Effector memory CD8-positive, alpha-beta T cell (primary cell): ENCODE results near the gene BICDL2.
A peak's percentile ranks its signal among the peaks of the same experiment; 100 is the strongest.

Experiments used
- ATAC-seq: fragments of 150-1000 bp; cut with Tn5 transposase; replicated peaks from 2 replicates; pipeline ENCODE4 v1.10.0; 2021; ENCODE audit warnings: mild to moderate bottlenecking, moderate library complexity
- DNase-seq, 3 experiments: peaks; one replicate each; pipeline ENCODE4 v3.0.0; 2021
- H3K27ac Mint-ChIP-seq, 2 donors: one replicate each; pipeline ENCODE4 v1.8.0; 2022; ENCODE audit warnings: mild to moderate bottlenecking in 2 of 2, mixed read lengths in 2 of 2, moderate library complexity in 2 of 2
- H3K27me3 Mint-ChIP-seq, 2 donors: one replicate each; pipeline ENCODE4 v1.8.0; 2022; ENCODE audit warnings: mixed read lengths in 2 of 2
- H3K36me3 Mint-ChIP-seq: one replicate; pipeline ENCODE4 v1.8.0; 2022; ENCODE audit warnings: mild to moderate bottlenecking, moderate library complexity, mixed read lengths; ENCODE audit not compliant: insufficient read depth
- H3K4me1 Mint-ChIP-seq, 2 donors: one replicate each; pipeline ENCODE4 v1.8.0; 2022; ENCODE audit warnings: low read depth in 2 of 2, mixed read lengths in 2 of 2
- H3K4me3 Mint-ChIP-seq, 2 donors: one replicate each; pipeline ENCODE4 v1.8.0; 2022; ENCODE audit warnings: mild to moderate bottlenecking in 2 of 2, mixed read lengths in 2 of 2, moderate library complexity in 2 of 2
- H3K9me3 Mint-ChIP-seq, 2 donors: one replicate each; pipeline ENCODE4 v1.8.0; 2022; ENCODE audit warnings: mixed read lengths in 2 of 2

BICDL2 gene

GRCh38 chr16:3013491-3013951, 23.2 kb downstream of the BICDL2 start:
- Mint-ChIP-seq H3K9me3 (no peaks in the 10 kb centered on the region), H3K36me3 (peaks cover 4% of the 10 kb centered on the region), H3K4me1 (peaks cover under 1 to 5% of the 10 kb centered on the region in 2 donors), H3K27ac (no peak overlapping the region), H3K4me3 (no peak overlapping the region), H3K27me3 (peaks cover 0 to 24% of the 10 kb centered on the region in 2 donors)
- DNase-seq (no peak), ATAC-seq (no peak)

- no peak within 1 kb of the TSS for H3K4me3 Mint-ChIP-seq
- DNase-seq: no peak
Measured at GRCh38 chr16:3012828-3013420, 23.8 kb downstream of the BICDL2 start, which contains the start of gene CLDN9. Gene CLDN9, plus strand, starts transcription at chr16:3012923. Its CDS starts 440 bp downstream, at chr16:3013363.

GRCh38 chr16:3012246-3012645, 24.5 kb downstream of the BICDL2 start:
- peaks cover 0 to 33% of the 10 kb centered on the region in 2 donors for H3K27me3 Mint-ChIP-seq
- H3K27ac Mint-ChIP-seq: no peak overlapping the region
- H3K36me3 Mint-ChIP-seq: peaks cover 4% of the 10 kb centered on the region
- H3K4me1 Mint-ChIP-seq: peaks cover 13 to 16% of the 10 kb centered on the region in 2 donors
- ATAC-seq (no peak), DNase-seq (no peak)
- no peak overlapping the region for H3K4me3 Mint-ChIP-seq
- H3K9me3 Mint-ChIP-seq: no peaks in the 10 kb centered on the region

More at GRCh38 chr16:3012828-3013420, 23.8 kb downstream of the BICDL2 start, which contains the start of gene CLDN9:
- peak; percentile 21 for ATAC-seq
- H3K9me3 Mint-ChIP-seq: no peaks in the 10 kb centered on the region
- H3K36me3 Mint-ChIP-seq: peaks cover 4% of the 10 kb centered on the region
- H3K4me1 Mint-ChIP-seq: peaks cover 6 to 9% of the 10 kb centered on the region in 2 donors
- H3K27me3 Mint-ChIP-seq: peaks cover 0 to 30% of the 10 kb centered on the region in 2 donors
- H3K27ac Mint-ChIP-seq: no peak within 1 kb of the TSS

DNA sequence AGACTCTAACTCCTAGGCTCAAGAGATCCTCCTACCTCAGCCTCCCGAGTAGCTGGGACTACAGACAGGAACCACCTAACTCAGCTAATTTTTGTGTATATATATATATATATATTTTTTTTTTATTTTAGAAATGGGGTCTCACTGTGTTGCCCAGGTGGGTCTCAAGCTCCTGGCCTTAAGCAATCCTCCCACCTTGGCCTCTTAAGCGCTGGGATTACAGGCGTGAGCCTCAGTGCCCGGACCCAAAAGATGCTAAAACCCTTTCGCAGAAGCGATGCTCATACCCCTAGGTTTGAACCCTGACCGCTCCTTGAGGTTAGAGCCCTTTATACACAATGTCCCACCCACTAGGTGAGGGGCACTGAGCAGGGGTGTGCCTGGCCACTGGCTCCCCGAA, 26.2 kb downstream of the BICDL2 start:
- DNase-seq (no peak), ATAC-seq (no peak)
- peaks cover 14 to 20% of the 10 kb centered on the region in 2 donors for H3K4me1 Mint-ChIP-seq
- H3K4me3 Mint-ChIP-seq: no peak overlapping the region
- H3K27ac Mint-ChIP-seq: no peak overlapping the region
- H3K27me3 Mint-ChIP-seq: peaks cover 0 to 42% of the 10 kb centered on the region in 2 donors
- H3K36me3 Mint-ChIP-seq: peaks cover 4% of the 10 kb centered on the region
- no peaks in the 10 kb centered on the region for H3K9me3 Mint-ChIP-seq

DNA sequence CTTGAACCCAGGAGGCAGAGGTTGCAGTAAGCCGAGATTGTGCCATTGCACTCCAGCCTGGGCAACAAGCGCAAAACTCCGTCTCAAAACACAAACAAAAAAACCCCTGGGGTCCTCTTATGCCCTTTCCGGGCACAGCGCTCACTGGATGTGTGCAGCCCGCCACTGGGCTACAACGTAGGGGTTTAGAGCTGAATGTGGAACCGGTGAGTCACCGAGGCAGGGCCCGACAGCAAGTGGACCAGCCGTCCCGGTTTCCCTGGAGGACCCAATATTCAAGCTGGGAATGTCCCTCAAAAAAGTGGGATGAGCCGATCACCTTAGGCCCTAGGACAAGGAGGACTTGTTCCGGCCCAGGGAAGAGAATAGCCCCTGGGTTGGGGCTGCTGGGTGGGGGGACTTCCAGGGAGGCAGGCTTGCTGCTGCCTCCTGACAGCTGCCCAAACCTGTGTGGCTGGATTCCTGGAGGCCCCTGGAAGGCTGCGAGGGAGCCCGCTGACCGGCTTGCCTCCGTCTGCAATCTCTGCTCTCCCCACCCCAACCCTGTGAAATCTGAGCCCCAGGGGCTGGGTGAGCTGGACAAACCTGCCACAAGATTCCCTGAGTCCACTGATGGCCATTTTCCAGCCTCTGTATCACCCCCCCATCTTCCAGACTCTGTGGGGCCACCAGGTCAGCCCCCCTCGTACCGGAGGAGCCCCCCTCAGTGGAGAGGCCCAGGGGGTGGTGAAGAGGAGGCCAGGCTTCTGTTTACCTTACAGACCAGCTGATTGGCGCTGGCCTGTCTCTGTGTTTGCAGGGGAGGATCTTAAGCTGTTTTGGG, 27.0 kb downstream of the BICDL2 start:
- no peak overlapping the region for H3K27ac Mint-ChIP-seq
- no peak for ATAC-seq

GRCh38 chr16:3008690-3009037, 28.1 kb downstream of the BICDL2 start:
- ATAC-seq (no peak), DNase-seq (no peak)
- Mint-ChIP-seq H3K27me3 (peaks cover 0 to 32% of the 10 kb centered on the region in 2 donors), H3K36me3 (peaks cover 3% of the 10 kb centered on the region), H3K4me1 (peaks cover 14 to 27% of the 10 kb centered on the region in 2 donors), H3K4me3 (peak overlapping the region; percentile 59 to 80), H3K9me3 (no peaks in the 10 kb centered on the region), H3K27ac (peak overlapping the region in 1 of 2 donors; percentile 55)

More for the DNA sequence above, 27.0 kb downstream of the BICDL2 start:
- DNase-seq: no peak
- Mint-ChIP-seq H3K36me3 (peaks cover 4% of the 10 kb centered on the region), H3K9me3 (no peaks in the 10 kb centered on the region), H3K4me3 (no peak overlapping the region), H3K27me3 (peaks cover 0 to 42% of the 10 kb centered on the region in 2 donors), H3K4me1 (peaks cover 14 to 23% of the 10 kb centered on the region in 2 donors)

DNA sequence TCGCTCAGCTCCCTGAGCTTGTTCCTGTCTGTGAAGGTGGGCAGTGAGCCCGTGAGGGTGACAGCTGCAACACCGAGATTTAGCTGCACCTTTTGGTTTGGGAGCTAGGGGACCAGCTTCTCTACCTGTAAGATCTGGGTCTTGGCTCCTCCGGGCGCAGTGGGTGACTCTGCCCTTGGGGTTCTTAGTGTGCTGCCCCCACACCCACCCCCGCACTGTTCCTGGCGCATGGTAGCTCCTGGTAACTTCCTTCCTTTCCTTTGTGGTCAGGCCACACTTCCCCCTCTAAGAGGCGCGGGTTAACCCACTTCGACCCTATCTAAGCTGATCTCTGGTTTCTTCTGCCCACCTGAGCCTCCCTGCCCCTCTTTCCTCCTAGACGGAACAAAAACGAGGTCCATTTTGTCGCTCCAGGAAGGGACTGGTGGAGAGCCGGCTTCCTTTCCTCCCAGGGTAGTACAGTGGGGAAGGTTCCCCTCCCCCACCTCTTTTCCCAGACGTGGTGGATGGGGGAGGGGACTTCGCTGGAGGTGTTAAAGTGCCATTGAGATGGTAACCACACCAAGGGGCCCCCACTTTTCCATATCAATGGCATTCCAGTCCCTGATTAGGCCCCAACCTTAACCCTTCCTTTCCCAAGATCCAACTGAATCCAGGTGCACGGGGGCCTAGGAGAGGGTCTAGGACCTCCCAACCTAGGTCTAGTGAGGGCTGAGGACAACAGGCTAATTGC, 28.6 kb downstream of the BICDL2 start:
- ATAC-seq: no peak
- peak in 1 of 3 experiments; percentile 18 for DNase-seq
- peak overlapping the region in 1 of 2 donors; percentile 55 for H3K27ac Mint-ChIP-seq
- H3K4me3 Mint-ChIP-seq: peak overlapping the region; percentile 59 to 80
- peaks cover 6% of the 10 kb centered on the region for H3K36me3 Mint-ChIP-seq
- H3K4me1 Mint-ChIP-seq: peaks cover 14 to 27% of the 10 kb centered on the region in 2 donors
- H3K27me3 Mint-ChIP-seq: peaks cover 0 to 30% of the 10 kb centered on the region in 2 donors
- no peaks in the 10 kb centered on the region for H3K9me3 Mint-ChIP-seq

GRCh38 chr16:3007059-3007956, 29.4 kb downstream of the BICDL2 start:
- Mint-ChIP-seq H3K4me3 (peak overlapping the region; percentile 59 to 80), H3K27ac (no peak overlapping the region)
- no peak for DNase-seq

GRCh38 chr16:3004781-3005284, 31.9 kb downstream of the BICDL2 start:
- no peak for ATAC-seq
- Mint-ChIP-seq H3K4me1 (peaks cover 14 to 27% of the 10 kb centered on the region in 2 donors), H3K36me3 (peaks cover 11% of the 10 kb centered on the region), H3K27ac (no peak overlapping the region), H3K27me3 (peaks cover 11 to 31% of the 10 kb centered on the region in 2 donors), H3K4me3 (peak overlapping the region; percentile 57 to 64), H3K9me3 (no peaks in the 10 kb centered on the region)
- no peak for DNase-seq

More at GRCh38 chr16:3007059-3007956, 29.4 kb downstream of the BICDL2 start:
- Mint-ChIP-seq H3K4me1 (peaks cover 14 to 27% of the 10 kb centered on the region in 2 donors), H3K9me3 (no peaks in the 10 kb centered on the region), H3K27me3 (peaks cover 0 to 23% of the 10 kb centered on the region in 2 donors), H3K36me3 (peaks cover 6% of the 10 kb centered on the region)
- no peak for ATAC-seq

- ATAC-seq: peak; percentile 13
- H3K4me1 Mint-ChIP-seq: peaks cover 14 to 27% of the 10 kb centered on the region in 2 donors
- peak overlapping the region in 1 of 2 donors; percentile 64 for H3K4me3 Mint-ChIP-seq
- no peak for DNase-seq
- peaks cover 16 to 35% of the 10 kb centered on the region in 2 donors for H3K27me3 Mint-ChIP-seq
- no peak overlapping the region for H3K27ac Mint-ChIP-seq
- H3K9me3 Mint-ChIP-seq: no peaks in the 10 kb centered on the region
- H3K36me3 Mint-ChIP-seq: peaks cover 11% of the 10 kb centered on the region
Measured at GRCh38 chr16:3004319-3004718, 32.4 kb downstream of the BICDL2 start.

GRCh38 chr16:3003582-3004270, 33.0 kb downstream of the BICDL2 start:
- Mint-ChIP-seq H3K27me3 (peaks cover 16 to 40% of the 10 kb centered on the region in 2 donors), H3K4me1 (peaks cover 14 to 26% of the 10 kb centered on the region in 2 donors), H3K9me3 (no peaks in the 10 kb centered on the region), H3K36me3 (peaks cover 11% of the 10 kb centered on the region), H3K4me3 (peak overlapping the region; percentile 77 to 78), H3K27ac (peak overlapping the region in 1 of 2 donors; percentile 46)
- DNase-seq: peak; percentile 91 to 92 (median 91)
- peak; percentile 97 for ATAC-seq

DNA sequence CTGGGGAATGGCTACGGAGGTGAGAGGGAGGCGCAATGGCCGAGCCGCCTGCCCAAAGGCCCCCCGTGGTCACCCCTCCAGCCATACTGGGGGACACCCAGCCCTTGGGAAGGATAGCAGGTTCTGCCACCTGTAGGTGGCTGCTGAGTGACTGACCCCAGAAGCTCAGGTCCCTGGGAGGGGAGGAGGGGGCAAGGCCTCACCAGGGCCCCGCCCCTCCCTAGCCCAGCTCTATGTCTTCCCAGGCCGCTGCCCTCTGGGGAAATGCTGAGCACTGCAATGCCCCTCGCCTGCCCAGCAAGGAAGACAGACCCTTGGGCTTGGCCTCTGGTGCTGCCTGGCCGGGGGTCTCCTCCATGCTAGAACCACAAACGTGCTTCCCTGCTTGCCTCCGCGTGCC, 35.4 kb downstream of the BICDL2 start:
- DNase-seq: no peak
- Mint-ChIP-seq H3K27ac (no peak overlapping the region), H3K4me3 (no peak overlapping the region), H3K36me3 (peaks cover 11% of the 10 kb centered on the region), H3K9me3 (no peaks in the 10 kb centered on the region), H3K4me1 (peaks cover 0 to 7% of the 10 kb centered on the region in 2 donors), H3K27me3 (peaks cover 16 to 30% of the 10 kb centered on the region in 2 donors)
- no peak for ATAC-seq
